SK-N-SH (cell line): Measurements from ENCODE around the gene IGDCC3. TPM values are rescaled to one million over a fixed set of nuclear protein-coding genes. Genes with fewer than 3 reads are reported as not detected.

Experiments
- CTCF ChIA-PET: fragments of 300-600, 350-600 bp; formaldehyde crosslinking; extraction: SDS; loops from one replicate; lab custom pipeline; 2021; lab: Yijun Ruan, JAX
- POLR2A ChIA-PET: fragments of 350-600 bp; sonication (Branson Sonifier 250); formaldehyde crosslinking; extraction: SDS; loops from one replicate; lab custom pipeline; 2020; ENCODE audit warnings: antibody characterized with exemption, inconsistent platforms; lab: Yijun Ruan, JAX
- DNase-seq: peaks from one replicate; pipeline ENCODE4 v3.0.0; 2012
- H2AFZ ChIP-seq: fragments of 200-600 bp; sonication (generic); 2 replicates; pipeline ENCODE4 v1.8.1; 2016; ENCODE audit warnings: antibody characterized with exemption, mild to moderate bottlenecking, low read depth
- H3F3A ChIP-seq: fragments of 200-600 bp; sonication (generic); replicated peaks from 2 replicates; pipeline ENCODE3; 2016; ENCODE audit warnings: antibody characterized with exemption, mild to moderate bottlenecking; ENCODE audit not compliant: insufficient read depth
- H3K27ac ChIP-seq, 2 experiments: fragments of 200-500 bp in 1 of 2; fragments of 200-600 bp in 1 of 2; sonication (Bioruptor generic) in 1 of 2; sonication (generic), shearing (Covaris generic) in 1 of 2; 2 replicates each; pipeline versions ENCODE4 v1.5.1 to v1.6.1; 2014 to 2016; ENCODE audit warnings: low read depth in 2 of 2, inconsistent platforms in 1 of 2, low read length in 1 of 2, mild to moderate bottlenecking in 1 of 2, mixed read lengths in 1 of 2
- H3K27me3 ChIP-seq: fragments of 200-600 bp; sonication (generic), shearing (Covaris generic); 2 replicates; pipeline ENCODE4 v1.6.1; 2016; ENCODE audit warnings: mixed run types; ENCODE audit not compliant: insufficient read depth
- H3K36me3 ChIP-seq, 2 experiments: fragments of 200-500 bp in 1 of 2; fragments of 200-600 bp in 1 of 2; sonication (Bioruptor generic) in 1 of 2; sonication (generic) in 1 of 2; replicated peaks in 1 of 2; 2 replicates each; pipeline versions ENCODE3 to v1.5.1; 2014 to 2016; ENCODE audit warnings: low read length in 1 of 2, mild to moderate bottlenecking in 1 of 2; ENCODE audit not compliant: insufficient read depth in 2 of 2, control insufficient read depth in 1 of 2
- H3K4me1 ChIP-seq, 2 experiments: fragments of 200-500 bp in 1 of 2; fragments of 200-600 bp in 1 of 2; sonication (Bioruptor generic) in 1 of 2; sonication (generic), shearing (Covaris generic) in 1 of 2; 2 replicates each; pipeline versions ENCODE4 v1.5.1 to v1.6.1; 2014 to 2016; ENCODE audit warnings: low read depth in 1 of 2, low read length in 1 of 2, mixed run types in 1 of 2; ENCODE audit not compliant: insufficient read depth in 2 of 2, control insufficient read depth in 1 of 2
- H3K4me2 ChIP-seq: fragments of 200-600 bp; sonication (generic), shearing (Covaris generic); 2 replicates; pipeline ENCODE4 v1.6.1; 2017; ENCODE audit warnings: mixed run types
- H3K4me3 ChIP-seq, 2 experiments: fragments of 200-500 bp in 1 of 2; fragments of 200-600 bp in 1 of 2; sonication (Bioruptor generic) in 1 of 2; sonication (generic), shearing (Covaris generic) in 1 of 2; 2 replicates each; pipeline versions ENCODE4 v1.5.1 to v1.8.1; 2014 to 2016; ENCODE audit warnings: low read depth in 2 of 2, inconsistent platforms in 1 of 2, low read length in 1 of 2, mild to moderate bottlenecking in 1 of 2, mixed read lengths in 1 of 2, moderate library complexity in 1 of 2
- H3K79me2 ChIP-seq: fragments of 200-600 bp; sonication (generic); 2 replicates; pipeline ENCODE4 v1.8.1; 2017; ENCODE audit warnings: mild to moderate bottlenecking; ENCODE audit not compliant: insufficient read depth
- H3K9ac ChIP-seq: fragments of 200-600 bp; sonication (generic); 2 replicates; pipeline ENCODE4 v1.6.1; 2017; ENCODE audit warnings: mixed run types
- H3K9me2 ChIP-seq: fragments of 200-600 bp; sonication (generic); 2 replicates; pipeline ENCODE4 v1.6.1; 2017; ENCODE audit warnings: mixed run types
- H3K9me3 ChIP-seq: fragments of 200-600 bp; sonication (generic); 2 replicates; pipeline ENCODE4 v1.6.1; 2017; ENCODE audit warnings: mixed run types, mild to moderate bottlenecking, moderate library complexity
- H4K20me1 ChIP-seq: fragments of 200-600 bp; sonication (generic); 2 replicates; pipeline ENCODE4 v1.6.1; 2017; ENCODE audit warnings: mild to moderate bottlenecking, mixed run types; ENCODE audit not compliant: insufficient read depth
- CTCF ChIP-seq: fragments of 200-600 bp; sonication (generic); IDR thresholded peaks from 2 replicates; pipeline ENCODE4 v1.6.1; 2017; ENCODE audit warnings: antibody characterized with exemption, mild to moderate bottlenecking, moderate library complexity
- EZH2phosphoT487 ChIP-seq: fragments of 200-600 bp; sonication (generic); IDR thresholded peaks from 2 replicates; pipeline ENCODE4 v1.6.1; 2017; ENCODE audit warnings: low read depth, mixed run types, mild to moderate bottlenecking, antibody characterized with exemption, moderate library complexity, borderline replicate concordance
- FOXJ3 ChIP-seq: sonication (generic); formaldehyde crosslinking; IDR thresholded peaks from 2 replicates; pipeline ENCODE4 v1.5.1; 2020; ENCODE audit warnings: mild to moderate bottlenecking, missing genetic modification reagents
- GABPA ChIP-seq: IDR thresholded peaks from 2 replicates; pipeline ENCODE4 v1.4.0; 2012; ENCODE audit warnings: low read depth, mild to moderate bottlenecking
- MAX ChIP-seq: IDR thresholded peaks from 2 replicates; pipeline ENCODE4 v1.4.0; 2012; ENCODE audit warnings: low read depth
- MEF2A ChIP-seq: IDR thresholded peaks from 2 replicates; pipeline ENCODE4 v1.4.0; 2012; ENCODE audit warnings: low read depth, borderline replicate concordance
- NFIC ChIP-seq: IDR thresholded peaks from 2 replicates; pipeline ENCODE4 v1.4.0; 2012; ENCODE audit warnings: borderline replicate concordance
- NRF1 ChIP-seq: IDR thresholded peaks from 2 replicates; pipeline ENCODE4 v1.6.1; 2012; ENCODE audit warnings: low read depth, mild to moderate bottlenecking, low read length
- POLR2AphosphoS5 ChIP-seq: IDR thresholded peaks from 2 replicates; pipeline ENCODE4 v1.6.1; 2012; ENCODE audit warnings: low read depth, low read length
- RCOR1 ChIP-seq: fragments of 150-350 bp; IDR thresholded peaks from 2 replicates; pipeline ENCODE4 v1.6.1; 2017; ENCODE audit warnings: antibody characterized with exemption, low read length
- RFX5 ChIP-seq: IDR thresholded peaks from 2 replicates; pipeline ENCODE4 v1.6.1; 2012; ENCODE audit warnings: mild to moderate bottlenecking, improper control_type of control experiment, low read length
- RXRA ChIP-seq: IDR thresholded peaks from 2 replicates; pipeline ENCODE4 v1.4.0; 2012; ENCODE audit warnings: low read depth, mild to moderate bottlenecking, borderline replicate concordance
- SIN3A ChIP-seq: IDR thresholded peaks from 2 replicates; pipeline ENCODE4 v1.6.1; 2012; ENCODE audit warnings: low read depth, mild to moderate bottlenecking, low read length, moderate library complexity, borderline replicate concordance
- TAF1 ChIP-seq: IDR thresholded peaks from 2 replicates; pipeline ENCODE4 v1.6.1; 2012; ENCODE audit warnings: low read depth, mild to moderate bottlenecking, low read length, moderate library complexity, borderline replicate concordance
- TEAD4 ChIP-seq: IDR thresholded peaks from 2 replicates; pipeline ENCODE4 v1.4.0; 2012; ENCODE audit warnings: mild to moderate bottlenecking, borderline replicate concordance; ENCODE audit not compliant: insufficient read depth
- YY1 ChIP-seq: IDR thresholded peaks from 2 replicates; pipeline ENCODE4 v1.4.0; 2012; ENCODE audit warnings: low read depth, mild to moderate bottlenecking
- WGBS: methylation state at CpG from one replicate; pipeline ENCODE4 v1.1.6; 2017; ENCODE audit warnings: low lambda C conversion rate; 5-methylcytosine and 5-hydroxymethylcytosine counted together
- polyA plus RNA-seq, 3 experiments: library from polyadenylated mRNA; depleted of rRNA; stranded (reverse); fragments of >200 nt; gene quantifications; 2 replicates each; pipeline ENCODE4 v1.2.3, GENCODE V29; 2012

IGDCC3 gene
- polyA plus RNA-seq, 1 of the 3 experiments (the other 2 are of a cell fraction) = 0.43 TPM

GRCh38 chr15:65394936-65395335 lies 17.1 kb upstream of the IGDCC3 start (continued):
- TF ChIP-seq MAX = no peak
- TF ChIP-seq MEF2A = no peak
- TF ChIP-seq RCOR1 = no peak
- TF ChIP-seq GABPA = no peak

- H3K4me3 ChIP-seq = no peak overlapping the region
- WGBS = 72% methylated on average over 11 of the region's 11 CpGs
- no peaks in the 10 kb centered on the region for H3K79me2 ChIP-seq
- H2AFZ ChIP-seq = no peak overlapping the region
- TF ChIP-seq RFX5 = no peak
- TF ChIP-seq MAX = no peak
- TF ChIP-seq YY1 = no peak
- no peak for TF ChIP-seq CTCF
- no peak for TF ChIP-seq POLR2AphosphoS5
- no peak for TF ChIP-seq EZH2phosphoT487
- TF ChIP-seq RXRA = no peak
- TF ChIP-seq FOXJ3 (CRISPR knock-in tag) = no peak
- no peak for TF ChIP-seq NFIC
- no peak for TF ChIP-seq SIN3A
- TF ChIP-seq TAF1 = no peak
- TF ChIP-seq NRF1 = no peak
- no peak for TF ChIP-seq MEF2A
- no peak for TF ChIP-seq TEAD4
- H3K4me2 ChIP-seq = no peak overlapping the region
- no peaks in the 10 kb centered on the region for H3K36me3 ChIP-seq
- no peak for DNase-seq
- ChIA-PET POLR2A (no interaction called here), CTCF (interaction anchor here (1.2 to 37.1 kb wide), 6 partner anchors 8 to 72 kb away, joined by 4 to 969 read pairs (median 7); no protein-coding TSS in a partner anchor)
- peaks cover 29% of the 10 kb centered on the region for H3K27me3 ChIP-seq
- H3K27ac ChIP-seq = no peak overlapping the region
- no peak overlapping the region for H3K9ac ChIP-seq
- no peaks in the 10 kb centered on the region for H3F3A ChIP-seq
- peaks cover 0 to 6% of the 10 kb centered on the region in 2 experiments; a peak in 1 of 4 replicates for H3K4me1 ChIP-seq
- H4K20me1 ChIP-seq = no peaks in the 10 kb centered on the region
- H3K9me2 ChIP-seq = no peaks in the 10 kb centered on the region
- H3K9me3 ChIP-seq = no peaks in the 10 kb centered on the region
These were observed 16.5 kb upstream of the IGDCC3 start for GRCh38 chr15:65394280-65394789.
